ENCODE measurements around the gene PRKAR1A.

PRKAR1A gene

DNA sequence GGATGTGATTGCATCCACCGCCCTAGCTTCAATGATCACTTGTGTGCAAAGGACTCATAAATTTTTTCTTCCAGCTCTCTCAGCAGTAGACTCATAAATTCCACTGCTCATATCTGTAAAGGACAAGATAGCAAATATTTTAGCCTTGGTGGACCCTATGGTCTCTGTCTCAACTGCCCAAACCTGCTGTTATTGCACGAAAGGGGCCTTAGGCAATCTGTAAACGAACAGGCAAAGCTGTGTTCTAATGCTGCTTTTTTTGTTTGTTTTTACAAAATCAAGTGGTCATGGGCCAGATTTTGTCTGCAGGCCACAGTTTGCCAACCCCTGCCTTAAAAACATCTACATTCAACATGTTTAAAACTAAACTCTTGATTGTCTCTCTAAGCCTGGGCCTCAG is 54.8 kb downstream of the PRKAR1A start:
- Mint-ChIP-seq H3K9me3 (no peaks in the 10 kb centered on the region), H3K36me3 (ENCODE audit: low read depth) (no peaks in the 10 kb centered on the region), H3K4me3 (no peak overlapping the region), H3K4me1 (no peaks in the 10 kb centered on the region), H3K27me3 (ENCODE audit: low read depth, poor library complexity) (peaks cover 6% of the 10 kb centered on the region), H3K27ac (no peak overlapping the region)
- DNase-seq, result no peak
- TF ChIP-seq, protein P1, sequence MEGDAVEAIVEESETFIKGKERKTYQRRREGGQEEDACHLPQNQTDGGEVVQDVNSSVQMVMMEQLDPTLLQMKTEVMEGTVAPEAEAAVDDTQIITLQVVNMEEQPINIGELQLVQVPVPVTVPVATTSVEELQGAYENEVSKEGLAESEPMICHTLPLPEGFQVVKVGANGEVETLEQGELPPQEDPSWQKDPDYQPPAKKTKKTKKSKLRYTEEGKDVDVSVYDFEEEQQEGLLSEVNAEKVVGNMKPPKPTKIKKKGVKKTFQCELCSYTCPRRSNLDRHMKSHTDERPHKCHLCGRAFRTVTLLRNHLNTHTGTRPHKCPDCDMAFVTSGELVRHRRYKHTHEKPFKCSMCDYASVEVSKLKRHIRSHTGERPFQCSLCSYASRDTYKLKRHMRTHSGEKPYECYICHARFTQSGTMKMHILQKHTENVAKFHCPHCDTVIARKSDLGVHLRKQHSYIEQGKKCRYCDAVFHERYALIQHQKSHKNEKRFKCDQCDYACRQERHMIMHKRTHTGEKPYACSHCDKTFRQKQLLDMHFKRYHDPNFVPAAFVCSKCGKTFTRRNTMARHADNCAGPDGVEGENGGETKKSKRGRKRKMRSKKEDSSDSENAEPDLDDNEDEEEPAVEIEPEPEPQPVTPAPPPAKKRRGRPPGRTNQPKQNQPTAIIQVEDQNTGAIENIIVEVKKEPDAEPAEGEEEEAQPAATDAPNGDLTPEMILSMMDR (IDR thresholded peaks at IDR 0.05), result no peak

DNA sequence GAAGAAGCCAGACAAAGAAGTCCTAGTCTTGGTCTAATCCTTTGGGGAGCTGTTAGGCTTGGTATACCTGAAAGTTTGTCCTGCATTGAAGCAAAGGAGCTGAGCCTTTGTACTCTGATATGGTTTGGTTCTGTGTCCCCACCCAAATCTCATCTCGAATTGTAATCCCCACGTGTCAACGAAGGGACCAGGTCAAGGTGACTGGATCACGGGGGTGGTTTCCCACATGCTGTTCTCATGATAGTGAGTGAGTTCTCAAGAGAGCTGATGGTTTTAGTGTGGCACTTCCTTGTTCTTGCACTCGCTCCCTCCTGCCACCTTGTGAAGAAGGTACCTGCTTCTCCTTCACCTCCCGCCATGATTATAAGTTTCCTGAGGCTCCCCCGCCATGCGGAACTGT is 55.4 kb downstream of the PRKAR1A start:
- TF ChIP-seq, protein P1 (IDR thresholded peaks at IDR 0.05), result no peak
- Mint-ChIP-seq H3K4me1 (no peaks in the 10 kb centered on the region), H3K27me3 (ENCODE audit: low read depth, poor library complexity) (peaks cover 5% of the 10 kb centered on the region), H3K4me3 (no peak overlapping the region), H3K27ac (no peak overlapping the region), H3K36me3 (ENCODE audit: low read depth) (no peaks in the 10 kb centered on the region), H3K9me3 (no peaks in the 10 kb centered on the region)
- no peak for DNase-seq

DNA sequence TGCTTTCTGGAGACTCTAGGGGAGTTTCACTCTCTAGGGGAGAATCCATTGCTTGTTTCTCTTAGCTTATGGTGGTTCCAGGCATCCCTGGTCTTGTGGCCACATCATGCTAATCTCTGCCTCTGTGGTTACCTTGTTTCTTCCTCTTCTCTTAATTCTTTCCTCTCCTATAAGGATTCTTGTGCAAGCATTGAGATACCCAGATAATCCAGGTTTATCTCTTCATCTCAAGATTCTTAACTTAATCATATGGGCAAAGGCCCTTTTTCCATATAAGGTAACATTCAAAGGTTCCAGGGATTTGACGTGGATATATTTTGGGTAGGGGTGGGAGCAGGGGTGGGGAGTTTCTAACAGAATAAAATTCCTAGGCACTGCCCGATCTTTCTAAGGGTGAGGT is 56.4 kb downstream of the PRKAR1A start:
- DNase-seq, result no peak
- no peaks in the 10 kb centered on the region for H3K4me1 Mint-ChIP-seq
- TF ChIP-seq, protein P1 (IDR thresholded peaks at IDR 0.05), result no peak
- no peaks in the 10 kb centered on the region for H3K36me3 Mint-ChIP-seq (ENCODE audit: low read depth)
- H3K4me3 Mint-ChIP-seq, result no peak overlapping the region
- H3K27me3 Mint-ChIP-seq (ENCODE audit: low read depth, poor library complexity), result peaks cover 8% of the 10 kb centered on the region
- no peaks in the 10 kb centered on the region for H3K9me3 Mint-ChIP-seq
- no peak overlapping the region for H3K27ac Mint-ChIP-seq

DNA sequence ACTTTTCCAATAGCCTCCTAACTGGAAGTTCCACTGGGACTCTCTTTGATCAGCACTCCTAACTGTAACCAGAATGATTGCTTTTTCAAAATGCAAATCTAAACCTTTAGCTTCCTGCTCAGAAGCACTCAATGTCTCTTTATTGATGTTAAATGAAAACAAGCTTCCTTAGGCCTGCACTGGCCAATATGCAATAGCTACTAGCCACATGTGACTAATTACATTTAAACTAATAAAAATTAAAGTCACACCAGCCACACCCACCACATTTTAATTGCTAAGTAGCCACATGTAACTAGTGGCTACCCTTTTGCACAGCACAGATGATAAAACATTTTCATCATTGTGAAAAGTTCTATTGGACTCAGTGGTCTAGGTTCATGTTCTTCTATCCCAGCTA is 57.1 kb downstream of the PRKAR1A start:
- Mint-ChIP-seq H3K36me3 (ENCODE audit: low read depth) (no peaks in the 10 kb centered on the region), H3K27me3 (ENCODE audit: low read depth, poor library complexity) (peaks cover 8% of the 10 kb centered on the region), H3K27ac (peak overlapping the region; percentile 1), H3K9me3 (no peaks in the 10 kb centered on the region), H3K4me3 (no peak overlapping the region), H3K4me1 (no peaks in the 10 kb centered on the region)
- TF ChIP-seq, protein P1 (IDR thresholded peaks at IDR 0.05), result no peak
- DNase-seq, result no peak

DNA sequence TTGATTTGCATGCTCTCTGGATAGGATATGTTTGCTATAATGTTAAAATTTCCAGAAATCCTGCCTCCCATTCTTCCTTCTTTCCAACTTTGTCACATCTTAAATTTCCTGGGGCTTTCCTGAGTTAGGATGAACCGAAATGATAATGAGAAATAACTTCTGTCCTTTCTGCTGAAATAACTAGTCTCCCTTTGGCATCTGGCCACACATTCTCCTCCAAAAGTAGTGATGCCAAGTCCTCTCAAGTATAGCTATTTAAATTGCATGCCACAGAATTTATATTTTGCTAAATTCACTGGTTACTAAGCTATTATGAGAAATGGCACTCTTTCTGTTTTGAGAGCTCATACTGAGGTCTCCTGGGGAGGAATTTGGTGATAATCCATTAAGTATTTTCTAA is 58.3 kb downstream of the PRKAR1A start:
- Mint-ChIP-seq H3K27ac (no peak overlapping the region), H3K4me1 (no peaks in the 10 kb centered on the region), H3K27me3 (ENCODE audit: low read depth, poor library complexity) (peaks cover 6% of the 10 kb centered on the region), H3K9me3 (no peaks in the 10 kb centered on the region), H3K36me3 (ENCODE audit: low read depth) (no peaks in the 10 kb centered on the region), H3K4me3 (no peak overlapping the region)
- TF ChIP-seq, protein P1 (IDR thresholded peaks at IDR 0.05), result no peak
- no peak for DNase-seq

DNA sequence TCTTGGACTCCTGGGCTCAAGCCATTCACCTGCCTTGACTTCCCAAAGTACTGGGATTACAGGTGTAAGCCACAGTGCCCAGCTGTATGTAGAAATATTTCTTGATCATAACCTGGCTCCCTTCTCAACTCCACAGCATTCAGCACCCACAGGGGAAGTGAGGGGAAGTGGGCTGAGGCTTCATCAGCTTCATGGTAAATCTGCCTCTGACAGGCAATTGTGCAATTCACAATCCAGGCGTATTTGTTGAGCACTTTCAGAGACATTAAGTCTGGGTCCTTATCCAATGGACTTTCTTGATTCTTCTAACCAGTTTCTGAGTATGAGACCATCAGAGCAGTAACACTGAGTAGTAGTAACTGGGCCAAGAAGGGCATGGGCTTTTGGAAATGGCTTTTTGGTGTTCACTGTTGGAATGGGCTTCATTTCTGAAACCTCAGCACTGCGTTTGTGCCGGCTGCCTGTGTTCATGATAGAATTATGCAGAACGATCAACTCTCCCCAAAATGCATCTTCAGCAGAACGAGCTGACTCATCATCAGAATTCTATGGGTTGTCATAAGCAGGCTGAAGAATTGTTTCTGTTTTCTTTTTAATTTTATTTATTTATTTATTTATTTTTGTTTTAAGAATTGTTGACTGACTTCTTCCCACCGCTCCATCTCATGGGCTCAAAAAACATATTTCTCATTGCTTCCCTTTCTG is 60.1 kb downstream of the PRKAR1A start:
- Mint-ChIP-seq H3K9me3 (no peaks in the 10 kb centered on the region), H3K27me3 (ENCODE audit: low read depth, poor library complexity) (peaks cover 4% of the 10 kb centered on the region), H3K36me3 (ENCODE audit: low read depth) (no peaks in the 10 kb centered on the region), H3K4me1 (no peaks in the 10 kb centered on the region), H3K27ac (no peak overlapping the region), H3K4me3 (no peak overlapping the region)
- TF ChIP-seq, protein P1 (IDR thresholded peaks at IDR 0.05), result no peak
- no peak for DNase-seq
